Superior temporal gyrus (tissue), 1 donor: Measurements from ENCODE around the gene LBX1.

Experiments
- DNase-seq: peaks from one replicate; pipeline ENCODE4 v3.0.0-alpha.2; 2016; ENCODE audit errors: extremely low spot score

The LBX1 gene

GRCh38 chr10:101224910-101225823 is 4.1 kb downstream of the LBX1 start:
- no peak for DNase-seq

GRCh38 chr10:101224060-101224909 is 5.0 kb downstream of the LBX1 start:
- DNase-seq: no peak

GRCh38 chr10:101223274-101224059 is 5.8 kb downstream of the LBX1 start:
- no peak for DNase-seq

- DNase-seq: no peak
These were observed 6.5 kb downstream of the LBX1 start for GRCh38 chr10:101222683-101223273.

- DNase-seq: no peak
These were observed 7.2 kb downstream of the LBX1 start for GRCh38 chr10:101221963-101222531.

GRCh38 chr10:101221549-101221948 is 7.7 kb downstream of the LBX1 start:
- DNase-seq: no peak

- no peak for DNase-seq
These were observed 9.3 kb downstream of the LBX1 start for GRCh38 chr10:101219946-101220451.

GRCh38 chr10:101219139-101219945 is 9.9 kb downstream of the LBX1 start:
- no peak for DNase-seq

GRCh38 chr10:101218351-101219138 is 10.7 kb downstream of the LBX1 start:
- no peak for DNase-seq

GRCh38 chr10:101217450-101218281 is 11.6 kb downstream of the LBX1 start:
- DNase-seq: no peak

GRCh38 chr10:101217044-101217425 is 12.2 kb downstream of the LBX1 start:
- DNase-seq: no peak

- DNase-seq: no peak
These were observed 12.8 kb downstream of the LBX1 start for GRCh38 chr10:101216207-101217043.

GRCh38 chr10:101215397-101216206 is 13.7 kb downstream of the LBX1 start:
- no peak for DNase-seq

GRCh38 chr10:101214446-101215396 is 14.5 kb downstream of the LBX1 start:
- peak; percentile 67 for DNase-seq

- DNase-seq: no peak
These were observed 20.7 kb downstream of the LBX1 start for GRCh38 chr10:101208543-101208942.
